ENCODE data around the gene NKAIN1. TPM values are rescaled to one million over a fixed set of nuclear protein-coding genes. Genes with fewer than 3 reads are reported as not detected.

NKAIN1 gene
- total and polyA plus RNA-seq, 3 donors from 2014 or later: 0.39 to 1.5 (median 1.4) TPM

GRCh38 chr1:31189696-31190674, 49.7 kb downstream of the NKAIN1 start:
- TF ChIP-seq POLR2A (IDR thresholded peaks at IDR 0.05): no peak
- TF ChIP-seq, protein P1, sequence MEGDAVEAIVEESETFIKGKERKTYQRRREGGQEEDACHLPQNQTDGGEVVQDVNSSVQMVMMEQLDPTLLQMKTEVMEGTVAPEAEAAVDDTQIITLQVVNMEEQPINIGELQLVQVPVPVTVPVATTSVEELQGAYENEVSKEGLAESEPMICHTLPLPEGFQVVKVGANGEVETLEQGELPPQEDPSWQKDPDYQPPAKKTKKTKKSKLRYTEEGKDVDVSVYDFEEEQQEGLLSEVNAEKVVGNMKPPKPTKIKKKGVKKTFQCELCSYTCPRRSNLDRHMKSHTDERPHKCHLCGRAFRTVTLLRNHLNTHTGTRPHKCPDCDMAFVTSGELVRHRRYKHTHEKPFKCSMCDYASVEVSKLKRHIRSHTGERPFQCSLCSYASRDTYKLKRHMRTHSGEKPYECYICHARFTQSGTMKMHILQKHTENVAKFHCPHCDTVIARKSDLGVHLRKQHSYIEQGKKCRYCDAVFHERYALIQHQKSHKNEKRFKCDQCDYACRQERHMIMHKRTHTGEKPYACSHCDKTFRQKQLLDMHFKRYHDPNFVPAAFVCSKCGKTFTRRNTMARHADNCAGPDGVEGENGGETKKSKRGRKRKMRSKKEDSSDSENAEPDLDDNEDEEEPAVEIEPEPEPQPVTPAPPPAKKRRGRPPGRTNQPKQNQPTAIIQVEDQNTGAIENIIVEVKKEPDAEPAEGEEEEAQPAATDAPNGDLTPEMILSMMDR (IDR thresholded peaks at IDR 0.05): no peak
- intact Hi-C loops (cut with DNase I; ENCODE audit: low total_unique reads): loop anchor here (10.0 kb wide), 1 partner anchor 235 kb away; no protein-coding TSS in a partner anchor
- Histone ChIP-seq H3K9me3 (no peaks in the 10 kb centered on the region), H3K27ac (no peak overlapping the region), H3K36me3 (ENCODE audit: low read depth, missing control alignments) (no peaks in the 10 kb centered on the region), H3K27me3 (no peaks in the 10 kb centered on the region), H3K4me3 (no peak overlapping the region), H3K4me1 (no peaks in the 10 kb centered on the region)
- DNase-seq: no peak
- WGBS, 2 donors: 72 to 78% methylated on average over 4 of the region's 4 CpGs

GRCh38 chr1:31183927-31184554, 55.6 kb downstream of the NKAIN1 start:
- Histone ChIP-seq H3K4me3 (no peak overlapping the region), H3K27me3 (no peaks in the 10 kb centered on the region), H3K4me1 (peaks cover 12% of the 10 kb centered on the region), H3K27ac (no peak overlapping the region), H3K36me3 (ENCODE audit: low read depth, missing control alignments) (no peaks in the 10 kb centered on the region), H3K9me3 (no peaks in the 10 kb centered on the region)
- intact Hi-C loops (cut with DNase I; ENCODE audit: low total_unique reads): loop anchor here (10.0 kb wide), 1 partner anchor 241 kb away; no protein-coding TSS in a partner anchor
- TF ChIP-seq POLR2A (IDR thresholded peaks at IDR 0.05): no peak
- TF ChIP-seq, protein P1 (IDR thresholded peaks at IDR 0.05): peak; percentile 62 to 92 (median 73)
- WGBS, 2 donors: 47 to 51% methylated on average over 6 of the region's 6 CpGs
- peak; percentile 55 for DNase-seq

GRCh38 chr1:31183126-31183525, 56.6 kb downstream of the NKAIN1 start:
- no peak for DNase-seq
- intact Hi-C loops (cut with DNase I; ENCODE audit: low total_unique reads): loop anchor here (10.0 kb wide), 1 partner anchor 242 kb away; no protein-coding TSS in a partner anchor
- Histone ChIP-seq H3K27ac (no peak overlapping the region), H3K4me1 (peaks cover 12% of the 10 kb centered on the region), H3K36me3 (ENCODE audit: low read depth, missing control alignments) (no peaks in the 10 kb centered on the region), H3K27me3 (no peaks in the 10 kb centered on the region), H3K9me3 (no peaks in the 10 kb centered on the region), H3K4me3 (no peak overlapping the region)
- no peak for TF ChIP-seq POLR2A (IDR thresholded peaks at IDR 0.05)
- TF ChIP-seq, protein P1 (IDR thresholded peaks at IDR 0.05): no peak
- 84% methylated on average over 6 of the region's 6 CpGs for WGBS, 2 donors

GRCh38 chr1:31182352-31182751, 57.3 kb downstream of the NKAIN1 start:
- WGBS, 2 donors: 1 to 4% methylated on average over 13 to 18 of the region's 18 CpGs
- H3K27ac ChIP-seq: no peak overlapping the region

More at GRCh38 chr1:31182352-31182751, 57.3 kb downstream of the NKAIN1 start:
- Histone ChIP-seq H3K4me3 (peak overlapping the region; percentile 32 to 38), H3K36me3 (ENCODE audit: low read depth, missing control alignments) (no peaks in the 10 kb centered on the region), H3K4me1 (peaks cover 12% of the 10 kb centered on the region), H3K27me3 (no peaks in the 10 kb centered on the region), H3K9me3 (no peaks in the 10 kb centered on the region)
- peak; percentile 85 for DNase-seq
- intact Hi-C loops (cut with DNase I; ENCODE audit: low total_unique reads): loop anchor here (10.0 kb wide), 1 partner anchor 242 kb away; no protein-coding TSS in a partner anchor
- TF ChIP-seq POLR2A (IDR thresholded peaks at IDR 0.05): no peak
- TF ChIP-seq, protein P1 (IDR thresholded peaks at IDR 0.05): peak in 2 of 3 experiments; percentile 18 to 46

Measured in testis (tissue), 3 donors.